Hematopoietic multipotent progenitor cell treated with erythropoietin and hydrocortisone succinate and interleukin-3 and kit ligand, for 17 days (in vitro differentiated cells): ENCODE measurements around the gene DNAH3.

ENCODE experiments used
- DNase-seq: peaks from one replicate; pipeline ENCODE4 v3.0.0-alpha.2; 2015; ENCODE audit warnings: low spot score

DNAH3 gene

GRCh38 chr16:20883554-20884239, 266.9 kb downstream of the DNAH3 start:
- no peak for DNase-seq
